Raji (cell line): Measurements from ENCODE around the gene SERPINB4.

Experiments
- POLR2A ChIP-seq: IDR thresholded peaks from 2 replicates; pipeline ENCODE4 v1.6.1; 2011; ENCODE audit warnings: low read depth, low read length, control low read depth; ENCODE audit not compliant: insufficient read depth

The SERPINB4 gene

DNA sequence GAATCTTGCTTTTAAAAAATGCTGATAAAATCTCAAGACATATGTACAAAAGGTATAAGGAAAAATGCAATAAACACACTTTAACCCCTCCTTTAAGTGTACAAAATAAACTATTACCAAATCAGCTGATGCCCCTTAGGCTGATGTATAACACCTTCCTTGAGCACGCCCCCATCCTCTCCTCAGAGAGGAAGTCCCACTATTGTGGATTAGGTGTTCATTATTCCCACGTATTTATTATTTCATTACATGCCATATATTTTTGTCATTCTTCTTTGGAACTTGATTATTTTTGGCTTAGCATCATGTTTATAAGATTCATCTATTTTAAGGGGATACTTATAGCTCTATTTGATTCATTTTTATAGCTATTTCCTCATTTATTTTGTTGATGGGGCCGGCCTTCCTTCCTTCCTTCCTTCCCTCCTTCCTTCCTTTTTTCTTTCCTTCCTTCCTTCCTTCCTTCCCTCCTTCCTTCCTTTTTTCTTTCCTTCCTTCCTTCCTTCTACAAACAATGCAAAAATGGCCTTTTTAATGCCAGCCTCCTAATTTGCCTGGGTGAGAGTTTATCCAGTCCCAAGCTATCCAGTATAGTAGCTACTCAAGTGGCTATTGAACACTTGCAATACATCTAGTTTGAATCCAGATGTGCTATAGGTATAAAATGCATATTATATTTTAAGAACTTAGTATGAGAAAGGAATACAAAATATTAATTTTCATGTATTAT lies 52.9 kb downstream of the SERPINB4 start:
- TF ChIP-seq POLR2A, result no peak

DNA sequence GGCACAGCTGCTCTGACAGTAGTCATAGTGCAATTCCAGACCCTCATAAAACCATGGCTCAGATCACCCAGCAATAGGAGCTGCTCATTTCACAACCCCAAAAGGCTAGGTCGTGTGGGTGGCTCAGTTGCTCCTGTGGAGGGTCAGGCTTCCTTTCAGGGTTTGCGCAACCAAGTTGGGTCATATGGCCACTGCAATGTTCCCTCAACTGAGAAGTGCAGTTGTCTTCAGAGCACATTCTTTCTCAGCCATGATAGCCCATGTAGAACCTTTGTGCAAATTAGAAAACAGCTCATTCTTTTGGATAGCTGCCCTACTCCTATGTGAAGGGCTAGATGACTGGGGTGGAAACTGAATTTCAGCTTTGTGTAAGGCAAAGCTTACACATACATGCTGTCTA lies 53.7 kb downstream of the SERPINB4 start:
- no peak for TF ChIP-seq POLR2A

DNA sequence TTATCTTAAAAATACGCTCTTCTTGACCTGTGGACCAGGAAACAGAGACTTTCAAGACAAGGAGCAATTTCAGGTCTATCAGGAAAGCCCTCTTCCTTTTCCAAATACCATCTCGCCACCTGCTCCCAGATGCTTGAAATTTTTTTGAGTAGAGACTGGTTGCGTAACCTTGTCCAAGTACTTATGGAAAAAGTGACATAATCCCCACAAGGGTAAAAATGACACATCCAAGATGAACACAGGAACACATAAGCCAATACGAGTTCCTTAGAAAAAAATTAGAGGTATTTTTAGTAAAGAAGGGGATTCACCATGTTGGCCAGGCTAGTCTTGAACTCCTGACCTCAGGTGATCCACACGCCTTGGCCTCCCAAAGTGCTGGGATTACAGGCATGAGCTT lies 55.1 kb downstream of the SERPINB4 start:
- TF ChIP-seq POLR2A, result no peak
